Neutrophil (primary cell): Measurements from ENCODE around the gene GNAI1.

Source experiments
- H3K27ac ChIP-seq: fragments of 200-600 bp; sonication (generic); 2 replicates; pipeline ENCODE4 v1.5.1; 2016; ENCODE audit warnings: mild to moderate bottlenecking, moderate library complexity
- H3K27me3 ChIP-seq: fragments of 200-600 bp; sonication (generic); 2 replicates; pipeline ENCODE4 v1.6.0; 2016; ENCODE audit warnings: mild to moderate bottlenecking
- H3K36me3 ChIP-seq: fragments of 200-600 bp; sonication (generic); 2 replicates; pipeline ENCODE4 v1.5.1; 2017
- H3K4me1 ChIP-seq, 2 experiments: fragments of 200-600 bp in 1 of 2; sonication (generic) in 1 of 2; 1 replicate in 1 of 2; 2 replicates in 1 of 2; pipeline versions ENCODE4 v1.5.1 to v1.6.1; 2013 to 2016; ENCODE audit warnings: low read depth in 1 of 2, low read length in 1 of 2, mild to moderate bottlenecking in 1 of 2, moderate library complexity in 1 of 2; ENCODE audit not compliant: control insufficient read depth in 1 of 2, insufficient read depth in 1 of 2
- H3K4me3 ChIP-seq, 2 experiments: fragments of 200-600 bp in 1 of 2; sonication (generic) in 1 of 2; 1 replicate in 1 of 2; 2 replicates in 1 of 2; pipeline ENCODE4 v1.5.1; 2013 to 2016; ENCODE audit warnings: low read depth in 1 of 2, low read length in 1 of 2, mild to moderate bottlenecking in 1 of 2, moderate library complexity in 1 of 2
- H3K9me3 ChIP-seq: fragments of 200-600 bp; sonication (generic); 2 replicates; pipeline ENCODE4 v1.5.1; 2016
- CTCF ChIP-seq: fragments of 200-600 bp; sonication (generic); IDR thresholded peaks from 2 replicates; pipeline ENCODE4 v1.5.1; 2016; ENCODE audit warnings: antibody characterized with exemption

GNAI1 gene

GRCh38 chr7:80105701-80106408, 28.8 kb upstream of the GNAI1 start:
- Histone ChIP-seq H3K9me3 (no peaks in the 10 kb centered on the region), H3K4me3 (no peak overlapping the region), H3K4me1 (peaks cover 0 to 22% of the 10 kb centered on the region in 2 experiments), H3K27me3 (no peaks in the 10 kb centered on the region), H3K36me3 (no peaks in the 10 kb centered on the region), H3K27ac (peak overlapping the region; percentile 30)
- TF ChIP-seq CTCF, result no peak

- peaks cover 0 to 22% of the 10 kb centered on the region in 2 experiments for H3K4me1 ChIP-seq
- no peak for TF ChIP-seq CTCF
- H3K27ac ChIP-seq, result peak overlapping the region; percentile 30
- H3K4me3 ChIP-seq, result no peak overlapping the region
- no peaks in the 10 kb centered on the region for H3K9me3 ChIP-seq
- H3K36me3 ChIP-seq, result no peaks in the 10 kb centered on the region
- H3K27me3 ChIP-seq, result no peaks in the 10 kb centered on the region
These were observed 28.0 kb upstream of the GNAI1 start for GRCh38 chr7:80106498-80107113.

GRCh38 chr7:80107278-80107677, 27.4 kb upstream of the GNAI1 start:
- Histone ChIP-seq H3K4me1 (peaks cover 0 to 22% of the 10 kb centered on the region in 2 experiments), H3K4me3 (no peak overlapping the region), H3K27me3 (no peaks in the 10 kb centered on the region), H3K27ac (no peak overlapping the region), H3K9me3 (no peaks in the 10 kb centered on the region), H3K36me3 (no peaks in the 10 kb centered on the region)
- TF ChIP-seq CTCF, result no peak

DNA sequence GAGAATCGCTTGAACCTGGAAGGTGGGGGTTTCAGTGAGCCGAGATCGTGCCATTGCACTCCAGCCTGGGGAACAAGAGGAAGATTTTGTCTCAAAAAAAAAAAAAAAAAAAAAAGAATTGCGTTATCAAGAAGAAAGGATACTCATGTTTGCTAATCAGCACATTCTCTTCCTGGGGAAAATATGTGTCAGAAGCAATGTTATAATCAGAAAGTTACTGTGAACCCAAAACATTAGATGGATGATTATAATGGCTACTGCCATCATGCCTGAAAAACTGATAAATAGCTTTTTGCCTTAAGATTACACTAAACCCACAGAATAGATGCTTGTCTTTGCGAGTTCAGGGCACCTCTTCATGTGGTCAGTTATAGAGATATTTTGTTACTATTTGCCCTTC, 24.3 kb upstream of the GNAI1 start:
- no peaks in the 10 kb centered on the region for H3K36me3 ChIP-seq

DNA sequence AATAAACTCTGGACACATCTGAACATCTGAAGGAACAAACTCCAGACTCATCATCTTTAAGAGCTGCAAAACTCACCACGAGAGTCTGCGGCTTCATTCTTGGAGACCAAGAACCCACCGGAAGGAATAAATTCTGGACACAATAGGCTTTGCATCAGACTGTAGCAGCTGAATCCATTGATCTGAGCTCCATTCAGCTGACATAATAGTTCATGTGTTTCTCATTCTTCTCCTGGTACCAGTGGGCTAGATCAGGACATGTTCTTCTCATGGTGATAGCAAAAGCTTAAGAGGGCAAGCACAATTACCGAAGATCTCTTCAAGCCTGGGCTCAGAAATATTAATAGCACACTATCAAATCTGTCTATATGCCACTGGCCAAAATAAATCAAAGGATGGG, 20.5 kb upstream of the GNAI1 start:
- H3K36me3 ChIP-seq, result no peaks in the 10 kb centered on the region
- no peaks in the 10 kb centered on the region for H3K4me1 ChIP-seq
- peaks cover 5% of the 10 kb centered on the region for H3K27me3 ChIP-seq
- no peak overlapping the region for H3K4me3 ChIP-seq
- no peak overlapping the region for H3K27ac ChIP-seq
- no peaks in the 10 kb centered on the region for H3K9me3 ChIP-seq
- TF ChIP-seq CTCF, result no peak

More for the DNA sequence above, 24.3 kb upstream of the GNAI1 start:
- no peak overlapping the region for H3K4me3 ChIP-seq
- H3K27ac ChIP-seq, result no peak overlapping the region
- no peaks in the 10 kb centered on the region for H3K9me3 ChIP-seq
- TF ChIP-seq CTCF, result no peak
- peaks cover 5% of the 10 kb centered on the region for H3K27me3 ChIP-seq
- H3K4me1 ChIP-seq, result peaks cover 0 to 19% of the 10 kb centered on the region in 2 experiments
